ENCODE data around the gene CEL. TPM values are rescaled to one million over a fixed set of nuclear protein-coding genes. Genes with fewer than 3 reads are reported as not detected.

CEL gene
- total RNA-seq, 1 experiment from 2014 or later = 3.6 TPM

DNA sequence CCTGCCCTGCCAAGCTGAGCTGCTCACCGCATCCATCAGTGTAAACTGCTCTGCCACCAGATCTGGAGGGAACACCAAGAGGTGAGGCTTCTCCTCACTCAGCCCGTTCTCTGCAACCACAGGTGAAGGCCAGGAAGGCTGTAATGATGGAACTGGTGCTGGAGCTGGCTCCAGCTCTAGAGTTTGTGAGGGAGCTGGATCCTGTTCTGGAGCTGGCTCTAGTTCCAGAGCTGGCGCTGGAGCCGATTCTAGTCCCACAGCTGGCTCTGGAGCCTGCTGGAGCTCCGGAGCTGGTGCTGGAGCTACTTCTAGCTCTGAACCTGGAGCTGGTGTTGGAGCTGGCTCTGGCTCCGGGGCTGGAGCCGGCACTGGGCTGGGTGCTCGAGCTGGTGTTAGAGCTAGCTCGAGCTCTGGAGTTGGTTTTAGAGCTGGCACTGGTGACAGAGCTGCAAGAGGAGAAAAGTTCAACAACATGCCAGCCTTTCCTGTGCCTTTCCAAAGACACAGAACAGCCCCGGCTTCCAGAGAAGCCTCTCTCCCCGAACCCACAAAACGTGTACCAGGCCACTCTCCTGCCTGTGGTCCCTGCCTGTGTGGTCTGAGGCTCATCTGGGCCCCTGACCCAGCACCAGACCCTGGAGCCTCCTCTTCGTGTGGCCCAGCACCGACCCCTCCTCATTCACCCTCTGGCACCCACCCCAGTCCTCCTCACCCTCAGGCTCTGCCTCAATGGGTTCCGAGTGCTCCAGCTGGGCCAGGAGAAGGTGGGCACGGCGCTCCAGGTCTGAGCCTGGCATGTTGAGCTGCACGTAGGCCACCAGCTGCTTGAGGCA lies 46.4 kb downstream of the CEL start:
- no CpG with 5 or more reads among the region's 18 CpGs for WGBS (ENCODE audit: extremely low coverage, insufficient read length, low lambda C conversion rate)
- no peak overlapping the region for H4K91ac ChIP-seq (ENCODE audit: insufficient read length, low read depth, low read length)
- H3K27ac ChIP-seq (ENCODE audit: insufficient read length, low read depth, low read length) = no peak overlapping the region
- H4K8ac ChIP-seq (replicated peaks; ENCODE audit: insufficient read length, low read depth, low read length) = no peak overlapping the region
- H2BK120ac ChIP-seq (ENCODE audit: low read depth, low read length, poor library complexity, severe bottlenecking) = no peak overlapping the region
- TF ChIP-seq, protein P1, sequence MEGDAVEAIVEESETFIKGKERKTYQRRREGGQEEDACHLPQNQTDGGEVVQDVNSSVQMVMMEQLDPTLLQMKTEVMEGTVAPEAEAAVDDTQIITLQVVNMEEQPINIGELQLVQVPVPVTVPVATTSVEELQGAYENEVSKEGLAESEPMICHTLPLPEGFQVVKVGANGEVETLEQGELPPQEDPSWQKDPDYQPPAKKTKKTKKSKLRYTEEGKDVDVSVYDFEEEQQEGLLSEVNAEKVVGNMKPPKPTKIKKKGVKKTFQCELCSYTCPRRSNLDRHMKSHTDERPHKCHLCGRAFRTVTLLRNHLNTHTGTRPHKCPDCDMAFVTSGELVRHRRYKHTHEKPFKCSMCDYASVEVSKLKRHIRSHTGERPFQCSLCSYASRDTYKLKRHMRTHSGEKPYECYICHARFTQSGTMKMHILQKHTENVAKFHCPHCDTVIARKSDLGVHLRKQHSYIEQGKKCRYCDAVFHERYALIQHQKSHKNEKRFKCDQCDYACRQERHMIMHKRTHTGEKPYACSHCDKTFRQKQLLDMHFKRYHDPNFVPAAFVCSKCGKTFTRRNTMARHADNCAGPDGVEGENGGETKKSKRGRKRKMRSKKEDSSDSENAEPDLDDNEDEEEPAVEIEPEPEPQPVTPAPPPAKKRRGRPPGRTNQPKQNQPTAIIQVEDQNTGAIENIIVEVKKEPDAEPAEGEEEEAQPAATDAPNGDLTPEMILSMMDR (conservative IDR thresholded peaks at IDR 0.05) = no peak
- Mint-ChIP-seq H3K27me3 (ENCODE audit: low read depth) (no peaks in the 10 kb centered on the region), H3K27ac (no peak overlapping the region), H3K4me3 (no peak overlapping the region), H3K36me3 (ENCODE audit: insufficient read depth in 1 of 3, low read depth in 3 of 3) (peaks cover 12 to 33% (median 32%) of the 10 kb centered on the region in 3 experiments), H3K4me1 (peaks cover 2 to 12% of the 10 kb centered on the region in 2 experiments; a peak in 2 of 4 replicates), H3K9me3 (no peaks in the 10 kb centered on the region)
- H3K79me1 ChIP-seq (ENCODE audit: insufficient read depth, low read depth, low read length, poor library complexity, severe bottlenecking) = no peaks in the 10 kb centered on the region
- no peak overlapping the region for H3K4ac ChIP-seq (ENCODE audit: low read depth, low read length)
- no peak overlapping the region for H2AK5ac ChIP-seq (ENCODE audit: insufficient read length, low read length)
- no peak overlapping the region for H3K23ac ChIP-seq (ENCODE audit: insufficient read length, low read depth, low read length)
- no peak overlapping the region for H2BK12ac ChIP-seq (ENCODE audit: insufficient read length, low read depth, low read length)
- H3K9me3 ChIP-seq (ENCODE audit: control insufficient read depth, low read depth, low read length) = no peaks in the 10 kb centered on the region
- H3K27me3 ChIP-seq (ENCODE audit: insufficient read depth, low read length) = no peaks in the 10 kb centered on the region
- no peak overlapping the region for H3K18ac ChIP-seq (ENCODE audit: insufficient read length, low read depth, low read length)
- H3K9ac ChIP-seq (ENCODE audit: extremely low read depth, insufficient read length, low read length) = no peak overlapping the region
- H3K23me2 ChIP-seq (ENCODE audit: insufficient read length, low read depth, low read length, poor library complexity, severe bottlenecking) = no peaks in the 10 kb centered on the region
- no peak overlapping the region for H3K56ac ChIP-seq (ENCODE audit: insufficient read length, low read depth, low read length)
- no peaks in the 10 kb centered on the region for H4K20me1 ChIP-seq (ENCODE audit: control insufficient read depth, insufficient read depth, insufficient read length)
- no peaks in the 10 kb centered on the region for H3K4me1 ChIP-seq (ENCODE audit: insufficient read depth, low read length)
- no peak overlapping the region; the same call in 1 of the 2 replicates for H3K14ac ChIP-seq (ENCODE audit: insufficient read depth, low read length)
- H2BK5ac ChIP-seq (ENCODE audit: insufficient read length, low read length) = no peak overlapping the region
- H2AFZ ChIP-seq (ENCODE audit: low read length) = no peak overlapping the region
- no peak for DNase-seq
- no peak overlapping the region for H4K5ac ChIP-seq (ENCODE audit: insufficient read length, low read depth, low read length)
- no peak overlapping the region for H3K4me2 ChIP-seq (ENCODE audit: insufficient read depth, insufficient read length, low read length)
- no peaks in the 10 kb centered on the region for H3K79me2 ChIP-seq (ENCODE audit: insufficient read depth, low read length)
- no peak overlapping the region for H2BK20ac ChIP-seq (ENCODE audit: low read depth, low read length, poor library complexity, severe bottlenecking)
- no peak overlapping the region for H2BK15ac ChIP-seq (ENCODE audit: low read depth, low read length)
- H3T11ph ChIP-seq (ENCODE audit: low read length) = no peak overlapping the region
